HEK293T (cell line): ENCODE results near the gene GSTM2.

Experiments used
- CTCF ChIA-PET: fragments of 350-600 bp; formaldehyde crosslinking; extraction: SDS; loops from one replicate; lab custom pipeline; 2021; ENCODE audit warnings: antibody characterized with exemption, inconsistent platforms; lab: Yijun Ruan, JAX
- POLR2A ChIA-PET: fragments of 350-600 bp; formaldehyde crosslinking; extraction: SDS; loops from one replicate; lab custom pipeline; 2020; ENCODE audit warnings: antibody characterized with exemption, inconsistent platforms; lab: Yijun Ruan, JAX
- DNase-seq: peaks from one replicate; pipeline ENCODE4 v3.0.0; 2012; ENCODE audit warnings: mixed read lengths; ENCODE audit errors: extremely low spot score
- ARNT ChIP-seq: fragments of 450-650 bp; IDR thresholded peaks from 2 replicates; pipeline ENCODE4 v1.6.1; 2017; ENCODE audit warnings: mild to moderate bottlenecking
- BHLHE40 ChIP-seq: fragments of 450-650 bp; IDR thresholded peaks from 2 replicates; pipeline ENCODE4 v1.6.1; 2016; ENCODE audit warnings: mild to moderate bottlenecking, moderate library complexity, borderline replicate concordance
- CTBP1 ChIP-seq: fragments of 450-650 bp; IDR thresholded peaks from 2 replicates; pipeline ENCODE4 v1.6.1; 2016; ENCODE audit warnings: borderline replicate concordance
- ELF4 ChIP-seq: fragments of 450-650 bp; IDR thresholded peaks from 2 replicates; pipeline ENCODE4 v1.6.1; 2017; ENCODE audit warnings: antibody characterized with exemption
- FOXA1 ChIP-seq: fragments of 450-650 bp; IDR thresholded peaks from 2 replicates; pipeline ENCODE4 v1.6.1; 2016; ENCODE audit warnings: mild to moderate bottlenecking
- FOXK2 ChIP-seq: fragments of 450-650 bp; IDR thresholded peaks from 2 replicates; pipeline ENCODE4 v1.6.1; 2016; ENCODE audit warnings: mild to moderate bottlenecking
- FOXM1 ChIP-seq: fragments of 450-650 bp; IDR thresholded peaks from 2 replicates; pipeline ENCODE4 v1.6.1; 2017; ENCODE audit warnings: mild to moderate bottlenecking, borderline replicate concordance
- HDGF ChIP-seq: fragments of 450-650 bp; IDR thresholded peaks from 2 replicates; pipeline ENCODE4 v1.6.1; 2017; ENCODE audit warnings: antibody characterized with exemption, borderline replicate concordance
- LEF1 ChIP-seq: fragments of 450-650 bp; IDR thresholded peaks from 2 replicates; pipeline ENCODE4 v1.6.1; 2017; ENCODE audit warnings: mild to moderate bottlenecking, borderline replicate concordance
- NFRKB ChIP-seq: fragments of 450-650 bp; IDR thresholded peaks from 2 replicates; pipeline ENCODE4 v1.6.1; 2016; ENCODE audit warnings: mild to moderate bottlenecking, moderate library complexity
- SP1 ChIP-seq: fragments of 450-650 bp; IDR thresholded peaks from 2 replicates; pipeline ENCODE4 v1.6.1; 2017
- SUZ12 ChIP-seq: fragments of 450-650 bp; IDR thresholded peaks from 2 replicates; pipeline ENCODE4 v1.6.1; 2016; ENCODE audit warnings: mild to moderate bottlenecking
- TARDBP ChIP-seq: fragments of 450-650 bp; IDR thresholded peaks from 2 replicates; pipeline ENCODE4 v1.6.1; 2016
- ZNF384 ChIP-seq: fragments of 450-650 bp; IDR thresholded peaks from 2 replicates; pipeline ENCODE4 v1.6.1; 2016
- TF ChIP-seq, protein P1 (sequence below): fragments of 450-650 bp; IDR thresholded peaks from 2 replicates; pipeline ENCODE4 v1.6.1; 2016

Gene GSTM2

DNA sequence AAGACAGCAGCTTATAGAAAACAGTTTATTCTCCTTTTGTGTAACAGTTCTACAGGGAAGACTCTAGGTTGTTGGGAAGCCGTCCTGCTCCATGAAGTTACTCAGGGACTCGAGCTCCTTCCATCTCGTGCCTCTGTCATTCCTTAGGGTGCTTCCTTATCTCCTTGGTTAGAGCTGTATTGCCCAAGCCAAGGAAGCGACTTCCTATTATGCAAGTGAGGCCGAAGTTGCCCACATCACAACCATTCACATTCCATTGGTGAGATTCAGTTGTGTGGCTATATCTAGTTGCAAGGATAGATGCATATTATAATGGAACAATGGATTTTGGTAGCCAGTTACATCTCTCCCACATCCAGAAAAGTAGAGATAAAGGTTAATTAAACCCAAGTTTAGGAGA, 53.2 kb downstream of the GSTM2 start:
- CTCF ChIA-PET, result interaction anchor here (1.4 kb wide), 1 partner anchor 56 kb away, joined by 4 read pairs; no protein-coding TSS in a partner anchor
- POLR2A ChIA-PET, result no interaction called here
- DNase-seq, result no peak
- TF ChIP-seq LEF1 (no peak), CTBP1 (no peak), BHLHE40 (no peak), NFRKB (no peak), TARDBP (no peak), HDGF (no peak), FOXA1 (no peak), SP1 (no peak), FOXM1 (no peak), ZNF384 (no peak), FOXK2 (no peak), ARNT (no peak), SUZ12 (no peak), ELF4 (no peak)
- TF ChIP-seq, protein P1, sequence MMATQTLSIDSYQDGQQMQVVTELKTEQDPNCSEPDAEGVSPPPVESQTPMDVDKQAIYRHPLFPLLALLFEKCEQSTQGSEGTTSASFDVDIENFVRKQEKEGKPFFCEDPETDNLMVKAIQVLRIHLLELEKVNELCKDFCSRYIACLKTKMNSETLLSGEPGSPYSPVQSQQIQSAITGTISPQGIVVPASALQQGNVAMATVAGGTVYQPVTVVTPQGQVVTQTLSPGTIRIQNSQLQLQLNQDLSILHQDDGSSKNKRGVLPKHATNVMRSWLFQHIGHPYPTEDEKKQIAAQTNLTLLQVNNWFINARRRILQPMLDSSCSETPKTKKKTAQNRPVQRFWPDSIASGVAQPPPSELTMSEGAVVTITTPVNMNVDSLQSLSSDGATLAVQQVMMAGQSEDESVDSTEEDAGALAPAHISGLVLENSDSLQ, result no peak

DNA sequence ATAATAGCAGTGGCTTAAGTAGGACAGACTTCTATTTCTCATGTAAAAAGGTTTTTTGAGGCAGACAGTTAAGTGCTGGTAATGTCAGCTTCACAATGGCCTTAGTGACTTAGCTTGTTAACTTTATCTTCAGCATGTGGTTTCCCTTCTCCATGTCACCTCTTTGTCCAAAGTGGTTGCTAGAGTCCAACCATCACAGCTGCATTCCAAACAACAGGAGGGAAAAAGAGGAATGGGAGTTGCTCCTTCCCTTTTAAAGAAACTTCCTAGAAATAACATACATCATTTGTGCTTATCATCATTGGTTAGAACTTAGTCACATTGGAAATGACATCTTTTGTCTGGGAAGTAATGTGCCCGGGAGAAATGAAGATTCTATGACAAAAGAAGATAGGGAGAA, 54.1 kb downstream of the GSTM2 start:
- TF ChIP-seq, protein P1, result no peak
- TF ChIP-seq SP1, result no peak
- no peak for TF ChIP-seq FOXK2
- no peak for TF ChIP-seq LEF1
- TF ChIP-seq HDGF, result no peak
- no peak for TF ChIP-seq TARDBP
- DNase-seq, result no peak
- POLR2A ChIA-PET, result no interaction called here
- CTCF ChIA-PET, result interaction anchor here (1.4 kb wide), 1 partner anchor 55 kb away, joined by 4 read pairs; no protein-coding TSS in a partner anchor

DNA sequence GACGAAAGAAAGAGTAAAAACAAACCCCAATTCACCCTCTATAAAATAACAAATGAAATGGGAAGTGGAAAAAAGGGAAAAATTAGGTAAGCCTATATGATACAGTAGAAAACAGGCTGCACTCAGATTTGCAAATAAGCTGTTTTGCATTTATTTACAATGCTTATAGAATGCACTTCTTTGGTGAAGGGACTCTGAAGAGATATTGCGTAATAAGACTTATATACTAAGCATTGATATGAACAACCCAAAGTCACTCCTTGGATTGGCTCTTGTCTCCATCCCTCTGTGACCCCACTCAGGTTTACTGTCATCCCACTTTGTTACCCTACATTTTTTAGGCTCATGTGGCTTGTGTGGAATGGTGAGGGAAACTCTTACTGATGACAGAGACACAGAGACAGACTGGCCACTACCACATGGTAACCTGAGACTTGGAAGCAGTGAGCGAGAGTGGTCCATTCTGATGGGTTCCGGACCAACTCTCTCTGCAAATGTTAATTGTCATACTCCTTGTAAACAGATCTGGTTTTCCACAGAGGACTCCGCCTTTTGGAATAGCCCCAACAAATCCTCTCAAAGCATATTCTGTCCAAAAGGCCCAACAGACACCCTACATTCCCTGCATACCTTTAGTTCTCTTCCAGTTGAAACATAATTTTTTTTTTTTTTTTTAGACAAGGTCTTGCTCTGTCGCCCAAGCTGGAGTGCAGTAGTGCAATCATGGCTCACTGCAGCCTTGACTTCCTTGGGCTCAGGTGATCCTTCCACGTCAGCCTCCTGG, 55.2 kb downstream of the GSTM2 start:
- CTCF ChIA-PET, result no interaction called here
- TF ChIP-seq, protein P1, result no peak
- no peak for TF ChIP-seq FOXA1
- TF ChIP-seq LEF1, result no peak
- TF ChIP-seq ZNF384, result no peak
- TF ChIP-seq HDGF, result no peak
- TF ChIP-seq FOXK2, result no peak
- DNase-seq, result no peak
- POLR2A ChIA-PET, result no interaction called here
